Activated CD4-positive, alpha-beta T cell treated with anti-CD3 and anti-CD28 coated beads for 48 hours (primary cell): ENCODE measurements around the gene CHST7.

ENCODE experiments used
- DNase-seq: peaks from one replicate; pipeline ENCODE4 v3.0.0-alpha.2; 2020

CHST7 gene

GRCh38 chrX:46573892-46574773, 568 bp downstream of the CHST7 start:
- DNase-seq, result peak; percentile 70

GRCh38 chrX:46574774-46575381, 1.3 kb downstream of the CHST7 start:
- DNase-seq, result peak; percentile 56

- DNase-seq, result no peak
Observed at GRCh38 chrX:46575586-46575985, 2.0 kb downstream of the CHST7 start.

- no peak for DNase-seq
Observed at GRCh38 chrX:46575991-46576392, 2.4 kb downstream of the CHST7 start.

GRCh38 chrX:46576458-46576857, 2.9 kb downstream of the CHST7 start:
- DNase-seq, result no peak

GRCh38 chrX:46577221-46578005, 3.8 kb downstream of the CHST7 start:
- peak; percentile 2 for DNase-seq

GRCh38 chrX:46579250-46579649, 5.7 kb downstream of the CHST7 start:
- no peak for DNase-seq

GRCh38 chrX:46580613-46581012, 7.0 kb downstream of the CHST7 start:
- no peak for DNase-seq

GRCh38 chrX:46582325-46582724, 8.8 kb downstream of the CHST7 start:
- DNase-seq, result no peak

- no peak for DNase-seq
Observed at GRCh38 chrX:46582966-46583365, 9.4 kb downstream of the CHST7 start.

- no peak for DNase-seq
Observed at GRCh38 chrX:46584736-46585135, 11.2 kb downstream of the CHST7 start.

GRCh38 chrX:46587158-46587557, 13.6 kb downstream of the CHST7 start:
- peak; percentile 38 for DNase-seq

- DNase-seq, result no peak
Observed at GRCh38 chrX:46587753-46588171, 14.2 kb downstream of the CHST7 start.

GRCh38 chrX:46588263-46588662, 14.7 kb downstream of the CHST7 start:
- peak; percentile 57 for DNase-seq

GRCh38 chrX:46589977-46590723, 16.6 kb downstream of the CHST7 start:
- no peak for DNase-seq

- no peak for DNase-seq
Observed at GRCh38 chrX:46595084-46595483, 21.5 kb downstream of the CHST7 start.

- no peak for DNase-seq
Observed at GRCh38 chrX:46597208-46597607, 23.6 kb downstream of the CHST7 start.

GRCh38 chrX:46597771-46598170, 24.2 kb downstream of the CHST7 start:
- no peak for DNase-seq

- DNase-seq, result no peak
Observed at GRCh38 chrX:46599051-46599560, 25.5 kb downstream of the CHST7 start.

GRCh38 chrX:46601283-46601682, 27.7 kb downstream of the CHST7 start:
- no peak for DNase-seq

- DNase-seq, result no peak
Observed at GRCh38 chrX:46602468-46603102, 29.0 kb downstream of the CHST7 start.

- DNase-seq, result no peak
Observed at GRCh38 chrX:46607916-46608315, 34.4 kb downstream of the CHST7 start.
